ENCODE measurements around the gene TTYH2.

Gene TTYH2

GRCh38 chr17:74289688-74290087 lies 76.3 kb downstream of the TTYH2 start:
- DNase-seq (ENCODE audit: low read depth, low spot score) = no peak

- DNase-seq (ENCODE audit: low read depth, low spot score) = no peak
Observed at GRCh38 chr17:74290340-74290739, 77.0 kb downstream of the TTYH2 start.

- no peak for DNase-seq (ENCODE audit: low read depth, low spot score)
Observed at GRCh38 chr17:74292495-74292894, 79.1 kb downstream of the TTYH2 start.

- no peak for DNase-seq (ENCODE audit: low read depth, low spot score)
Observed at GRCh38 chr17:74295625-74296547, 82.5 kb downstream of the TTYH2 start.

GRCh38 chr17:74296548-74296936 lies 83.2 kb downstream of the TTYH2 start:
- no peak for DNase-seq (ENCODE audit: low read depth, low spot score)

- DNase-seq (ENCODE audit: low read depth, low spot score) = no peak
Observed at GRCh38 chr17:74297941-74298340, 84.6 kb downstream of the TTYH2 start.

- no peak for DNase-seq (ENCODE audit: low read depth, low spot score)
Observed at GRCh38 chr17:74298778-74299177, 85.4 kb downstream of the TTYH2 start.

- no peak for DNase-seq (ENCODE audit: low read depth, low spot score)
Observed at GRCh38 chr17:74299226-74300009, 86.0 kb downstream of the TTYH2 start.

GRCh38 chr17:74303305-74303704 lies 89.9 kb downstream of the TTYH2 start:
- no peak for DNase-seq (ENCODE audit: low read depth, low spot score)

GRCh38 chr17:74304184-74304583 lies 90.8 kb downstream of the TTYH2 start:
- DNase-seq (ENCODE audit: low read depth, low spot score) = no peak

- DNase-seq (ENCODE audit: low read depth, low spot score) = no peak
Observed at GRCh38 chr17:74305865-74306654, 92.7 kb downstream of the TTYH2 start.

- no peak for DNase-seq (ENCODE audit: low read depth, low spot score)
Observed at GRCh38 chr17:74307984-74308773, 94.8 kb downstream of the TTYH2 start.

GRCh38 chr17:74309902-74310301 lies 96.5 kb downstream of the TTYH2 start:
- DNase-seq (ENCODE audit: low read depth, low spot score) = no peak
